ENCODE measurements around the gene TLL1.
A peak's percentile ranks its signal among the peaks of the same experiment; 100 is the strongest.

The TLL1 gene

GRCh38 chr4:165872461-165873297 lies at the start of gene TLL1:
Gene TLL1, plus strand, starts transcription at chr4:165873237. Its CDS starts 668 bp downstream, at chr4:165873905.
- DNase-seq: no peak

GRCh38 chr4:165826166-165826565 lies 46.9 kb upstream of the TLL1 start:
- DNase-seq: no peak

GRCh38 chr4:165827018-165827417 lies 46.0 kb upstream of the TLL1 start:
- DNase-seq: no peak

GRCh38 chr4:165828928-165829327 lies 44.1 kb upstream of the TLL1 start:
- DNase-seq: no peak

- no peak for DNase-seq
Measured at GRCh38 chr4:165834116-165834515, 38.9 kb upstream of the TLL1 start.

- DNase-seq: no peak
Measured at GRCh38 chr4:165838575-165838974, 34.5 kb upstream of the TLL1 start.

- no peak for DNase-seq
Measured at GRCh38 chr4:165839615-165840333, 33.3 kb upstream of the TLL1 start.

GRCh38 chr4:165842684-165843083 lies 30.4 kb upstream of the TLL1 start:
- DNase-seq: no peak

GRCh38 chr4:165844161-165844560 lies 28.9 kb upstream of the TLL1 start:
- DNase-seq: no peak

GRCh38 chr4:165851256-165851655 lies 21.8 kb upstream of the TLL1 start:
- no peak for DNase-seq

GRCh38 chr4:165855191-165855590 lies 17.8 kb upstream of the TLL1 start:
- no peak for DNase-seq

GRCh38 chr4:165861363-165861762 lies 11.7 kb upstream of the TLL1 start:
- no peak for DNase-seq

- no peak for DNase-seq
Measured at GRCh38 chr4:165864271-165864670, 8.8 kb upstream of the TLL1 start.

- no peak for DNase-seq
Measured at GRCh38 chr4:165866019-165866650, 6.9 kb upstream of the TLL1 start.

GRCh38 chr4:165867961-165868360 lies 5.1 kb upstream of the TLL1 start:
- no peak for DNase-seq

- peak in 1 of 2 experiments; percentile 16 for DNase-seq
Measured at GRCh38 chr4:165873298-165874071, 448 bp downstream of the TLL1 start.

GRCh38 chr4:165874072-165874790 lies 1.2 kb downstream of the TLL1 start:
- no peak for DNase-seq

GRCh38 chr4:165874791-165875371 lies 1.8 kb downstream of the TLL1 start:
- DNase-seq: no peak

- no peak for DNase-seq
Measured at GRCh38 chr4:165875446-165875845, 2.4 kb downstream of the TLL1 start.

- no peak for DNase-seq
Measured at GRCh38 chr4:165877286-165877685, 4.2 kb downstream of the TLL1 start.

GRCh38 chr4:165879641-165880040 lies 6.6 kb downstream of the TLL1 start:
- no peak for DNase-seq

- no peak for DNase-seq
Measured at GRCh38 chr4:165894159-165894558, 21.1 kb downstream of the TLL1 start.
